HG03432 (cell line): ENCODE results near the gene ATXN7L1.
A peak's percentile ranks its signal among the peaks of the same experiment; 100 is the strongest.

ENCODE experiments used
- ATAC-seq: cut with Tn5 transposase; IDR thresholded peaks from one replicate; pipeline ENCODE4 v1.9.1; 2021; ENCODE audit warnings: mild to moderate bottlenecking, moderate library complexity; ENCODE audit not compliant: unreplicated experiment

Gene ATXN7L1

DNA sequence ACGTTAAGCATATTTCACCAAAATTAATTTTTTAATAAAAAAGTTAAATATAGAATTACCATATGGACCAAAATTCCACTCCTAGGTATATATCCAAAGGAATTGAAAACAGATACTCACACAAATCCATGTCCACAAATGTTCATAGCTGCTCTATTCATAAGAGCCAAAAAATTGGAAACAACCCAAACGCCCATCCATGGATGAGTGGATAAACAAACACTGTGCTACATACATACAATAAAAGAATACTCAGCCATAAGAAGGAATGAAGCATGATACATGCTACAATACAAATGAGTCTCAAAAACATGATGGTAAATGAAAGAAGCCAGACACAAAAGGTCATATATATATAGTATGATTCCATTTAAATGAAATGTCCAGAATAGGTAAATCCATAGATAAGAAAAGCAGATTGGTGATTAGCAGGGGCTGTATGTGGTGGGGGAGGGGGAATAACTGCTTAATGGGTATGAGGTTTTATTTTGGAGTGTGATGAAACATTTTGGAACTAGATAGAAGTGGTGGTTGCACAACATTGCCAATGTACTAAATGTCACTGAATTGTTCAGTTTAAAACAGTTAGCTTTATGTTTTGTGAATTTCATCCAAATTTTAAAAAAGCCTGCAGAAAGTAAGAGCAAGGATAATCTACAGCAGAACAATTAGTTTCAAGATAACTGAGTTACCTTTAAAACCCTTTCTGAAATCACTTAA, 193.9 kb downstream of the ATXN7L1 start:
- no peak for ATAC-seq

GRCh38 chr7:105680505-105681187, 195.8 kb downstream of the ATXN7L1 start:
- ATAC-seq = no peak

DNA sequence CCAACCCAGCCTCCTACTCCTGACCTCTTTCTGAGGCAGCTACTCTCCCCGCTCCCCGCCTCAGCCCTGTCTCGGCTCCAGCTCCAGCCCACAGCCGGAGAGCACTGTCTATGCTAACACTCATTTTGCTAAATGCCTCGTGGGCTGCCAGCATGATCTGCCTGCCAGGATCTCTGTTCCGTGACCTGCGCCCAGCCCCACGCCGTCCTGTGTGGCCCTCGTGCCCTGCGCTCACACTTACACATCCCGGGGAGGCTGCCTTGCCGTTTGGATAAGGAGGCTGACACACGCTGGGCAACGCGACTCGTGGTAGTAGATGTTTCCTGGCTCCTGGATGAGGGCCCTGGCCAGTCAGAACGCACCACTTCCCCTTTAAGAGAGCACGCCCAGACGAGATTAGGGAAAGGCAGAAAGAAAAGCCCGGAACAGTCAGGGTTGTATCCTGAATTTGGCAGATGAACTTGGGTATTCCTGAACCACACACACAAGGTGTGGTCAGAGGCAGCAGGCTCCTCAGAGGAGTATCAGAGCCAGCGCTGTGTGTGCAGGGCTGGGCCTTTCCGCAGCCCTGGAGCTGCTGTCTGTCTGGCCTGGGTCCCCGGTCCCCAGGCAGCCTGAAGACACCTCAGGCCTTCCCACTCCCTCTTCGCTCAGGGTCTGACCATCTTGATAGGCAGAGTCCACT, 197.4 kb downstream of the ATXN7L1 start:
- peak; percentile 66 for ATAC-seq

DNA sequence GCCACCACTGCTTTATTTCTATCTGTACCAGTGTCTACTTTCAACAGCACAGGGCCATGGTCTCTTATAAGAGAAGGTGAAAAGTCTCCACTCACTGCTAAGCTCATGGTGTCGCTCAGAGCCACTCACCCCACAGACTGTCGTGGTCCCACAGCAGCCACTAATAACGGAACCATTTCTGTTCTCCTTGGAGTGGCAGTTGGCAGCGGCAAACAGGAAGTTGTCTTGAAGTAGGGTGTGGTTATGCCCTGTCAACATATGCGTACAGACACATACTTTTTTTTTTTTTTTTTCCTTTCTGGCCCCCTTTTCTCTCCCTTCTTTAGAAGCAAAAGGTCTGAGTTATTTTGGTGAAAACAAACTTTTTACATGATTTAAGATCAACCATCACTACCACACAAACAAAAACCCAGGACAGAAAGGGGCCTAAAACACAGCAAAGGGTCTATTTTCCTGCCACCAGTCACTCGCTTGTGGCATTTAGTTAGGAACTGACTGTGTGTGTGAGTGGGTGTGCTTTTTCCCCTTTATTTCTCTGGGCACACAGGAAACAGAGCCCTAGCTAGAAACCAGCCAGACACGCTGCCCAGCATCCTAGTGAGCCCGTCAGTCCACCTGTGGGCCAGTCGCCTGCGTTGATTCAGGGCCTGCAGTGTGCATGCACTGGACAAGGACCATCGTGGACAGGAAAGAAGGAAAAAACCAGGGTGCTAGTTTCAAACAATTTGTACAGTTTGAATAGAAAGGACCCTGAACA, 198.4 kb downstream of the ATXN7L1 start:
- peak; percentile 63 for ATAC-seq

GRCh38 chr7:105677410-105677730, 199.0 kb downstream of the ATXN7L1 start:
- ATAC-seq = no peak

DNA sequence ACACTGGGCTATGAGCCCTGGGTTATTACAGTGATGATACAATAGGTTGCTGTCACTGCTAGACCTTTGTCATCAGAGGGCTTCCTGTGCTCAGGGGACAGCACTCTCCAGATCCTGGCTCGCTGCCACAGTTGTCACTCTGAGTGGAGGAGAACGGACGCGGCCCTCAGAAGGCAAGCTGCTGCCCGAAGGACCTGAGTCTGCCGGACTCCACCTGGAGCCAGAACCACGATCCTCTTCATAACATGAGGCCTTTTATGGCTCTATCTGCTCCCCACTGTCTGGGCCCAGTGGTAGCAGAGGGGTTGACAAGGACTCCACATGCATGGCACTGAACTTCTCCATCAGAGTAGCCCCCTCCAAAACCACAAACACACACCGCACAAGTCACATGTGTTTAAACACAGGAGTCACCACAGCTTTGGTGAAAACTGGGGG, 200.4 kb downstream of the ATXN7L1 start:
- no peak for ATAC-seq

GRCh38 chr7:105674200-105674920, 202.0 kb downstream of the ATXN7L1 start:
- no peak for ATAC-seq

DNA sequence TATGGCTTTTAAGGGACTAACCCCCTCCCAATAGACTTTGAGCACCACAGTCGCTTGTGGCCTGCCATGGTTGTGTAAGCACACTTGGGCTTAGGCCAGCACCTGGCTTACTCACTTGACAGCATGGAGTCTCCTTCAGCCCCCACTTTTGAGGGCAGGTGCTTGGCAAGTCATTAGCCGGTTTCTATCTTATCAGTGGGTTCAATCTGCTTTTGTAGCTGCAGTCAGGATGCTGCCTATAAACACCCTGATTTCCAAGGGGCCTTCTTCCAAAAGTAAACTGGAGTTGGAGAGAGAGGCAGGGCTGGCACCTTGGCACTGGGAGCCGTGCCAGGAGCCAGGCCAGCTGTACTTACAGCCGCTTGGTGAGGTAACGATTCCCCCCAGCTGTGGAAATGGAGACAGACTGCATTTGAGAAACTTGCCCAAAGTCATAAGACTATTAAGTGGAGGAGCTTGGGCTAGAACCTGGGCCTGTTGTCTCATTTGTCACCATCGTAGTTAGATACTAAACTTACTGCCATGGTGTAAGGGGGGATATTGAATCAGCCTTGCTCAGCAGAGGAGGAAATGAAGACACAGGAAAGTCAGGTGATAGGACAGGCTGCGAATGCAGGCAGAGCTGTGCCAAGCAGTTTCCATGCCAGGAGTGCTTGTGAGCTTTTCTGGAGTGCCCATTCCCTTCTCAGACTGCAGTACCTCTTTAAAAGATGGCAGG, 202.9 kb downstream of the ATXN7L1 start:
- ATAC-seq = no peak

- no peak for ATAC-seq
Measured at GRCh38 chr7:105672801-105673200, 203.6 kb downstream of the ATXN7L1 start.

DNA sequence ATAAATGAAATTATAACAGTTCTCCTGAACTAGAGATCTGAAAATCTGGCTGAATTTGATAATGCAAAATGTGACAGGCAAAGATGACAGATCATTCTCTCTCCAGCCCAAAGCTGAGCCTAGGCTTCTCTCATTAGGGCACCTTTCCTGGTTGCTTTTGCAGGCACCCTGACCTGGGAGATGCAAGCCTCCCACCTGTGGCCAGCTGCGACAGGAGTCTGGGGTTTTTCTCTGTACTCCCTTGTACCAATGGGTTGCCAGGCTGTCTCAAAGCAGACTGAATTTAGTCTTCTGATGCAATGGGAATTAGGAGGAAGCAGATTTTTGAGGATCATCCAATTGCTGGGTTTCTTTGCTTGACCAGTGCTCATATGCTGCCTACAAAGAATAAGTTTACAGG, 210.1 kb downstream of the ATXN7L1 start:
- no peak for ATAC-seq

- no peak for ATAC-seq
Measured at GRCh38 chr7:105665684-105666083, 210.7 kb downstream of the ATXN7L1 start.

GRCh38 chr7:105664816-105665525, 211.4 kb downstream of the ATXN7L1 start:
- ATAC-seq = no peak

- no peak for ATAC-seq
Measured at GRCh38 chr7:105662998-105663397, 213.4 kb downstream of the ATXN7L1 start.

- no peak for ATAC-seq
Measured at GRCh38 chr7:105661625-105662024, 214.8 kb downstream of the ATXN7L1 start.

DNA sequence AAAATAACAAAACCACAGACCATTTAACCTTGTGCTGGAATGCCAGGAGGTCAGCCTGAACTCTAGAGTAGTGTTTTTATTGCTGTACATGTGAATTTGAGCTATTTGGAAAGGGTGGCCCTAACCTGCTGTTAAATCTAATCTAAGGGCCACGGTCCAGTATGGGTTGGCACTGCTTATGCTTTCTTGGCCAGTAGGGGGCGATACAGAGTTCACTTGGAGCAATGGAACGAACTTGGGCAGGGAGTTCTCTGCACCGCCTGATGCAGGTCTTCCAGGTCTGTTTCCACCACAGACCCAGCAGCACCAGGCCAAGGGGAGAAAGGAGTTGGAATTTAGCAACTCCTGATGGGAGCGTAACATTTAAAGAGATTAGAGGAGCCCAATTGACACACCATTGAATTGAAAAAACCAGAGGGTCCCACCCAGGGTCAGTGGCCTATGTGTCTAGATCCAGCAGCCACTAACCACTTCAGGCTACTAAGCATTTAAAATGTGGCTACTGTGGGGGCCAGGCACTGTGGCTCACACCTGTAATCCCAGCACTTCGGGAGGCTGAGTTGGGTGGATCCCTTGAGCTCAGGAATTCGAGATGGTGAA, 219.4 kb downstream of the ATXN7L1 start:
- ATAC-seq = no peak

- no peak for ATAC-seq
Measured at GRCh38 chr7:105655500-105656380, 220.7 kb downstream of the ATXN7L1 start.

GRCh38 chr7:105655067-105655466, 221.3 kb downstream of the ATXN7L1 start:
- no peak for ATAC-seq

DNA sequence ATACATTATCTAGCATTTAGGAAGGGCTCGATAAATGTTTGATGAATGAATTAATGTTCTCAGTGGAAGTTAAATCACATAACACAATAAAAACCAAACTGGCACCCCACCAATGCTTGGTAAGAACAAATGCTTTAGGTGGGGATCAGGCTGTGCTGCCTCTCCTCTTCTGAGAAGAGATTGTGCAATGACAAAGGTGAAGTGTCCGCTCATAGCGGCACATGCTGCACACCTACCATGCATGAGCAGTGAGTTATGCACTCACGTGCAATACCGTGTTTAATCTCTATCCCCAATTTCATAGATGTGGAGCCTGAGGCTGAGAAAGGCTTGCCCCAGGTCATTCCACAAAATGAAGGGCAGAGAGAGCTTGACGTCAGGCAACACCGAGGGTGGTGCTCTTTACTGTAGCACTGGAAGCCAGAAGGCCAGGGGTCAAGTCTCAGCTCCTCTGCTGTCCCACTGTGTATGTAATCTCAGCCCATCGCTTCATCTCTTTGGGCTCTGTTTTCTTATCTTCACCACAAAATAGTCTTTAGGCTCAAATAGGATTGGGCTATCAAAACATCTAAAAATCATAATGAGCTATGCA, 222.2 kb downstream of the ATXN7L1 start:
- ATAC-seq = no peak
